ENCODE measurements around the gene BRSK2. TPM values are rescaled to one million over a fixed set of nuclear protein-coding genes. Genes with fewer than 3 reads are reported as not detected.

BRSK2 gene
- total RNA-seq, 1 experiment from 2014 or later = 32.2 TPM

- ChIA-PET POLR2A (interaction anchor here (0.7 kb wide), 1 partner anchor 12 kb away, joined by 4 read pairs; no protein-coding TSS in a partner anchor), CTCF (interaction anchor here (0.6 to 1.1 kb wide), 2 partner anchors 25 to 113 kb away, joined by 3 to 4 read pairs; no protein-coding TSS in a partner anchor)
- intact Hi-C loops (cut with micrococcal nuclease; ENCODE audit: unreplicated experiment) (no loop called here), in situ Hi-C loops (cut with HindIII; ENCODE audit: low pct_unique_long_range_greater_than_20kb, low sequenced_read_pairs) (no loop called here)
- no peaks in the 10 kb centered on the region for H3K27me3 ChIP-seq (ENCODE audit: control insufficient read depth, insufficient read depth, low read length)
- no peak overlapping the region for H3K4me3 ChIP-seq (ENCODE audit: low read depth in 2 of 2, low read length in 2 of 2)
- no TSS peak for BruUV-seq (replicated peaks)
- ATAC-seq = no peak
- peaks cover 17% of the 10 kb centered on the region for H3K4me1 ChIP-seq (ENCODE audit: control insufficient read depth, insufficient read depth, low read length)
- no peaks in the 10 kb centered on the region for H3K9me3 ChIP-seq (ENCODE audit: control insufficient read depth, insufficient read depth, low read depth, low read length)
- H3K36me3 ChIP-seq (ENCODE audit: control insufficient read depth, insufficient read depth, low read length) = no peaks in the 10 kb centered on the region
- no peak overlapping the region for H3K27ac ChIP-seq (ENCODE audit: low read length)
- no peak for DNase-seq (ENCODE audit: low read depth, low spot score)
- no peak for TF ChIP-seq SIN3A (IDR thresholded peaks at IDR 0.05; ENCODE audit: borderline replicate concordance, insufficient read depth, low read depth, low read length)
- no peak for TF ChIP-seq TCF7L2 (IDR thresholded peaks at IDR 0.05; ENCODE audit: low read depth, low read length)
- TF ChIP-seq CTCF (IDR thresholded peaks at IDR 0.05) = no peak
- no peak for TF ChIP-seq REST (IDR thresholded peaks at IDR 0.05; ENCODE audit: insufficient read depth in 1 of 2, low read depth in 2 of 2, low read length in 1 of 2)
- TF ChIP-seq POLR2AphosphoS5 (IDR thresholded peaks at IDR 0.05; ENCODE audit: low read depth, low read length) = no peak
Observed at GRCh38 chr11:1481861-1482441, 92.2 kb downstream of the BRSK2 start.

- intact Hi-C loops (cut with micrococcal nuclease; ENCODE audit: unreplicated experiment) = no loop called here
- Histone ChIP-seq H3K9me3 (ENCODE audit: control insufficient read depth, insufficient read depth, low read depth, low read length) (no peaks in the 10 kb centered on the region), H3K4me3 (ENCODE audit: low read depth in 2 of 2, low read length in 2 of 2) (no peak overlapping the region), H3K27ac (ENCODE audit: low read length) (no peak overlapping the region), H3K27me3 (ENCODE audit: control insufficient read depth, insufficient read depth, low read length) (no peaks in the 10 kb centered on the region), H3K4me1 (ENCODE audit: control insufficient read depth, insufficient read depth, low read length) (peaks cover 23% of the 10 kb centered on the region), H3K36me3 (ENCODE audit: control insufficient read depth, insufficient read depth, low read length) (no peaks in the 10 kb centered on the region)
- no TSS peak for BruUV-seq (replicated peaks)
- CTCF ChIA-PET = interaction anchor here (0.6 kb wide), 1 partner anchor 26 kb away, joined by 4 read pairs; no protein-coding TSS in a partner anchor
- in situ Hi-C loops (cut with HindIII; ENCODE audit: low pct_unique_long_range_greater_than_20kb, low sequenced_read_pairs) = no loop called here
- DNase-seq (ENCODE audit: low read depth, low spot score) = no peak
- POLR2A ChIA-PET = no interaction called here
- no peak for ATAC-seq
- no peak for TF ChIP-seq TCF7L2 (IDR thresholded peaks at IDR 0.05; ENCODE audit: low read depth, low read length)
- TF ChIP-seq POLR2AphosphoS5 (IDR thresholded peaks at IDR 0.05; ENCODE audit: low read depth, low read length) = no peak
- TF ChIP-seq SIN3A (IDR thresholded peaks at IDR 0.05; ENCODE audit: borderline replicate concordance, insufficient read depth, low read depth, low read length) = no peak
- TF ChIP-seq REST (IDR thresholded peaks at IDR 0.05; ENCODE audit: insufficient read depth in 1 of 2, low read depth in 2 of 2, low read length in 1 of 2) = no peak
- no peak for TF ChIP-seq CTCF (IDR thresholded peaks at IDR 0.05)
Observed at GRCh38 chr11:1482581-1483444, 93.1 kb downstream of the BRSK2 start.
